ENCODE results near the gene SNRPE. TPM values are rescaled to one million over a fixed set of nuclear protein-coding genes. Genes with fewer than 3 reads are reported as not detected.

SNRPE gene
- total RNA-seq, 1 experiment from 2014 or later, result 358 TPM

- no peak for TF ChIP-seq EZH2 (IDR thresholded peaks at IDR 0.05; ENCODE audit: borderline replicate concordance, low read depth, low read length, poor library complexity, severe bottlenecking)
- no peak for TF ChIP-seq CTCF (conservative IDR thresholded peaks at IDR 0.05; ENCODE audit: low read depth, low read length)
- no TSS peak for BruUV-seq (replicated peaks)
- Histone ChIP-seq H3K4me1 (ENCODE audit: insufficient read depth, low read length, poor library complexity, severe bottlenecking) (no peaks in the 10 kb centered on the region), H3K36me3 (ENCODE audit: insufficient read depth, low read length, poor library complexity, severe bottlenecking) (no peaks in the 10 kb centered on the region), H3K4me3 (ENCODE audit: low read depth, low read length, poor library complexity, severe bottlenecking) (no peak overlapping the region), H3K9me3 (ENCODE audit: low read depth, low read length, poor library complexity, severe bottlenecking) (no peaks in the 10 kb centered on the region), H3K27me3 (replicated peaks; ENCODE audit: insufficient read depth, low read depth, low read length, poor library complexity) (no peaks in the 10 kb centered on the region), H3K27ac (ENCODE audit: low read depth, low read length, poor library complexity, severe bottlenecking) (no peak overlapping the region)
- no peak for DNase-seq (ENCODE audit: low spot score)
- CTCF ChIA-PET, result no interaction called here
- POLR2A ChIA-PET (ENCODE audit: low non-redundant PET), result no interaction called here
- intact Hi-C loops (cut with micrococcal nuclease; ENCODE audit: unreplicated experiment), result no loop called here
These were observed 54.4 kb downstream of the SNRPE start for GRCh38 chr1:203915811-203916210.

GRCh38 chr1:203916756-203917155, 55.4 kb downstream of the SNRPE start:
- H3K36me3 ChIP-seq (ENCODE audit: insufficient read depth, low read length, poor library complexity, severe bottlenecking), result no peaks in the 10 kb centered on the region
- ChIA-PET CTCF (no interaction called here), POLR2A (ENCODE audit: low non-redundant PET) (no interaction called here)
- H3K4me3 ChIP-seq (ENCODE audit: low read depth, low read length, poor library complexity, severe bottlenecking), result no peak overlapping the region
- DNase-seq (ENCODE audit: low spot score), result no peak
- H3K27ac ChIP-seq (ENCODE audit: low read depth, low read length, poor library complexity, severe bottlenecking), result no peak overlapping the region
- no peaks in the 10 kb centered on the region for H3K4me1 ChIP-seq (ENCODE audit: insufficient read depth, low read length, poor library complexity, severe bottlenecking)
- no TSS peak for BruUV-seq (replicated peaks)
- no peaks in the 10 kb centered on the region for H3K9me3 ChIP-seq (ENCODE audit: low read depth, low read length, poor library complexity, severe bottlenecking)
- intact Hi-C loops (cut with micrococcal nuclease; ENCODE audit: unreplicated experiment), result no loop called here
- TF ChIP-seq CTCF (conservative IDR thresholded peaks at IDR 0.05; ENCODE audit: low read depth, low read length) (no peak), EZH2 (IDR thresholded peaks at IDR 0.05; ENCODE audit: borderline replicate concordance, low read depth, low read length, poor library complexity, severe bottlenecking) (no peak)
- H3K27me3 ChIP-seq (replicated peaks; ENCODE audit: insufficient read depth, low read depth, low read length, poor library complexity), result no peaks in the 10 kb centered on the region

Other genes starting within 250 kb of the SNRPE start
- gene ATP2B4, start 234.8 kb upstream of the SNRPE start, total RNA-seq (2021), result 16.1 and 19.5 TPM in 2 replicates
- gene LAX1, start 96.4 kb upstream of the SNRPE start, total RNA-seq (2021), result 0.26 and 0.43 TPM in 2 replicates
- 28.5 and 29.6 TPM in 2 replicates for gene ZBED6, start 66.0 kb upstream of the SNRPE start, total RNA-seq (2021)
- 95.3 and 103 TPM in 2 replicates for gene ZC3H11A, start 66.0 kb upstream of the SNRPE start, total RNA-seq (2021)
- 9.4 and 11.5 TPM in 2 replicates for gene SOX13, start 211.5 kb downstream of the SNRPE start, total RNA-seq (2021)